HG02623 (cell line): ENCODE data around the gene GRIK4.

Experiments used
- ATAC-seq: cut with Tn5 transposase; IDR thresholded peaks from one replicate; pipeline ENCODE4 v1.9.1; 2021; ENCODE audit warnings: moderate library complexity; ENCODE audit not compliant: unreplicated experiment

The GRIK4 gene

GRCh38 chr11:120969993-120970392 lies 458.4 kb downstream of the GRIK4 start:
- ATAC-seq: no peak

- ATAC-seq: no peak
These were observed 460.3 kb downstream of the GRIK4 start for GRCh38 chr11:120971825-120972224.

GRCh38 chr11:120972621-120973020 lies 461.1 kb downstream of the GRIK4 start:
- ATAC-seq: no peak

GRCh38 chr11:120973501-120973900 lies 462.0 kb downstream of the GRIK4 start:
- ATAC-seq: no peak

GRCh38 chr11:120974466-120974865 lies 462.9 kb downstream of the GRIK4 start:
- no peak for ATAC-seq

GRCh38 chr11:120974965-120975364 lies 463.4 kb downstream of the GRIK4 start:
- ATAC-seq: no peak

GRCh38 chr11:120977266-120978137 lies 466.0 kb downstream of the GRIK4 start:
- ATAC-seq: no peak

- ATAC-seq: no peak
These were observed 467.2 kb downstream of the GRIK4 start for GRCh38 chr11:120978701-120979100.

- no peak for ATAC-seq
These were observed 474.4 kb downstream of the GRIK4 start for GRCh38 chr11:120985718-120986569.

GRCh38 chr11:120988603-120989002 lies 477.1 kb downstream of the GRIK4 start:
- ATAC-seq: no peak

- ATAC-seq: no peak
These were observed 480.5 kb downstream of the GRIK4 start for GRCh38 chr11:120991830-120992686.

- ATAC-seq: no peak
These were observed 482.7 kb downstream of the GRIK4 start for GRCh38 chr11:120994091-120994859.

- ATAC-seq: no peak
These were observed 483.6 kb downstream of the GRIK4 start for GRCh38 chr11:120995184-120995583.

GRCh38 chr11:120996973-120997372 lies 485.4 kb downstream of the GRIK4 start:
- ATAC-seq: no peak

- ATAC-seq: no peak
These were observed 487.0 kb downstream of the GRIK4 start for GRCh38 chr11:120998581-120998980.

- ATAC-seq: no peak
These were observed 492.8 kb downstream of the GRIK4 start for GRCh38 chr11:121004206-121004840.

GRCh38 chr11:121006922-121007321 lies 495.4 kb downstream of the GRIK4 start:
- ATAC-seq: no peak

- ATAC-seq: no peak
These were observed 497.0 kb downstream of the GRIK4 start for GRCh38 chr11:121008551-121008950.

GRCh38 chr11:121012091-121012490 lies 500.5 kb downstream of the GRIK4 start:
- no peak for ATAC-seq

- ATAC-seq: no peak
These were observed 507.2 kb downstream of the GRIK4 start for GRCh38 chr11:121018746-121019145.
